Heart left ventricle (tissue), 13 donors: ENCODE data around the gene TMX3.

ENCODE experiments used
- CTCF ChIP-seq, 12 donors: fragments of 200-600 bp; sonication (generic) in 4 of 12; IDR thresholded peaks; one replicate each; pipeline versions ENCODE4 v1.5.0 to v1.8.0; 2018 to 2022; ENCODE audit warnings: antibody characterized with exemption in 12 of 12, mild to moderate bottlenecking in 5 of 12
- POLR2A ChIP-seq, 2 donors: fragments of 450-650 bp; IDR thresholded peaks; one replicate each; pipeline ENCODE4 v1.6.1; 2017; ENCODE audit warnings: antibody characterized with exemption in 2 of 2, mild to moderate bottlenecking in 2 of 2, moderate library complexity in 2 of 2
- donor health status: ischemic (EF 13 %, LVEDD 7.1; RV severe dilation, severe dysfunction).
- donor health status: DM: no; HTN: yes; CAD: no.
- donor health status: DM: no; HTN: no; CAD: no.
- donor health status: ischemic (EF 25% LVEDD 6.9; RV normal size, moderate dysfunction).
- donor health status: ischemic (EF 25% LVEDD 5.7; RV mildly dilated, moderate dysfunction).
- donor health status: ischemic (EF 35%, LVEDD 5.7; RV mildly dilated, moderate dysfunction).
- donor health status: nonischemic (EF 11% LVEDD 7.7; RV severe dilation, severe dysfunction).
- donor health status: DM: yes; HTN: yes; CAD: no.
- donor health status: PGD.
- donor health status: ischemic (EF 29% LVEDD 5.4; RV normal size, mild dysfunction).
- donor health status: nonischemic (EF 23%, LVEDD 6.1; RV moderate dilation, normal function).

- TF ChIP-seq CTCF (IDR thresholded peaks at IDR 0.05) (no peak), POLR2A (IDR thresholded peaks at IDR 0.05) (no peak)
Measured at GRCh38 chr18:68665628-68666027, 49.3 kb downstream of the TMX3 start.
